Gastroesophageal sphincter (tissue), 4 donors: ENCODE measurements around the gene TOM1L2. TPM values are rescaled to one million over a fixed set of nuclear protein-coding genes. Genes with fewer than 3 reads are reported as not detected.
A peak's percentile ranks its signal among the peaks of the same experiment; 100 is the strongest.
"Not testable (repeated sequence)": the region's sequence is repeated elsewhere in the genome, so short reads cannot be mapped to it uniquely, and the experiment has no call there.

Source experiments
- ATAC-seq: fragments of 150-250 bp; one replicate; pipeline ENCODE4 v1.9.1; 2016; ENCODE audit warnings: mild to moderate bottlenecking, moderate library complexity
- H3K27ac ChIP-seq, 4 donors: fragments of 200-600 bp; sonication (generic) in 3 of 4; 1 replicate in 3 of 4; 2 replicates in 1 of 4; pipeline ENCODE4 v1.5.1; 2016 to 2019
- H3K27me3 ChIP-seq: fragments of 200-600 bp; sonication (generic); one replicate; pipeline ENCODE4 v1.5.1; 2019
- H3K36me3 ChIP-seq, 2 donors: fragments of 200-600 bp; sonication (generic); one replicate each; pipeline ENCODE4 v1.5.1; 2019; ENCODE audit warnings: control low read depth in 1 of 2
- H3K4me1 ChIP-seq, 3 donors: fragments of 200-600 bp; sonication (generic); 1 replicate in 2 of 3; 2 replicates in 1 of 3; pipeline ENCODE4 v1.5.1; 2016 to 2019; ENCODE audit warnings: control low read depth in 2 of 3
- H3K4me3 ChIP-seq, 2 donors: fragments of 200-600 bp; sonication (generic); one replicate each; pipeline ENCODE4 v1.5.1; 2019; ENCODE audit warnings: mild to moderate bottlenecking in 1 of 2, moderate library complexity in 1 of 2
- H3K9me3 ChIP-seq, 3 donors: fragments of 200-600 bp; sonication (generic); one replicate each; pipeline ENCODE4 v1.5.1; 2017 to 2019; ENCODE audit warnings: control low read depth in 2 of 3
- CTCF ChIP-seq, 4 experiments: fragments of 200-600 bp in 2 of 4; fragments of 450-650 bp in 2 of 4; sonication (generic) in 1 of 4; IDR thresholded peaks; one replicate each; pipeline ENCODE4 v1.5.1; 2017 to 2019; ENCODE audit warnings: antibody characterized with exemption in 4 of 4, mild to moderate bottlenecking in 2 of 4, moderate library complexity in 2 of 4
- EP300 ChIP-seq: sonication (generic); formaldehyde crosslinking; IDR thresholded peaks from one replicate; pipeline ENCODE4 v1.6.1; 2017; ENCODE audit warnings: antibody characterized with exemption, mild to moderate bottlenecking
- POLR2A ChIP-seq, 2 donors: fragments of 450-650 bp; IDR thresholded peaks; one replicate each; pipeline ENCODE4 v1.6.1; 2017; ENCODE audit warnings: antibody characterized with exemption in 2 of 2, mild to moderate bottlenecking in 2 of 2, moderate library complexity in 1 of 2
- POLR2AphosphoS5 ChIP-seq: sonication (generic); formaldehyde crosslinking; IDR thresholded peaks from one replicate; pipeline ENCODE4 v1.6.1; 2017; ENCODE audit warnings: antibody characterized with exemption
- WGBS, 2 donors: methylation state at CpG; one replicate each; pipeline ENCODE4 v1.1.5; 2018; ENCODE audit warnings: low coverage in 1 of 2; 5-methylcytosine and 5-hydroxymethylcytosine counted together
- total RNA-seq, 4 donors: library from RNA; depleted of rRNA; stranded (reverse); fragments of >200 nt; gene quantifications; one replicate each; pipeline ENCODE4 v1.1.0, GENCODE V29; 2016

Gene TOM1L2
- total RNA-seq, 4 donors from 2014 or later = 49.6 to 88.9 (median 74.8) TPM

DNA sequence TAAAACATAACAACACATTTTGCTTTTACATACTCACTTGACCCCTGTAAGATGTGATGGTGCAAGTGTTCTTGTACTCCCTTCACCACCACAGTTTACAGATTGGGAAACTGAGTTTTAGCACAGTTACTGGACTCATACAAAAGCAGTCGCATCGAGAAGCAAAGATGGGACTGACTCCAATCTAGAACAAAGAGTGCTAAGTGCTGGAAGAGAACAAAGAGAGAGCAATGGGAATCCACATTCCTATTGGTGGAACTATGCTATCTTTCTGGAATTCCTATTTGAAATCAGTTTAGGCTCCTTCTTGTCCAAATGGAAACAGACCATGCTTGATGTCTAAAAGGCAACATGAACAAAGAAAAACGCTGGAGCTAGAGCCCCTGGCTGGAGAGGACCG lies 9.1 kb downstream of the TOM1L2 start:
- H3K27ac ChIP-seq = no peak overlapping the region
- H3K4me3 ChIP-seq = no peak overlapping the region
- 78 to 80% methylated on average over 3 to 4 of the region's 4 CpGs for WGBS, 2 donors
- ATAC-seq = no peak
- no peaks in the 10 kb centered on the region for H3K36me3 ChIP-seq
- no peaks in the 10 kb centered on the region for H3K27me3 ChIP-seq
- TF ChIP-seq POLR2AphosphoS5 = no peak
- no peak for TF ChIP-seq EP300
- TF ChIP-seq CTCF (IDR thresholded peaks at IDR 0.05) = no peak
- no peak for TF ChIP-seq POLR2A (IDR thresholded peaks at IDR 0.05)
- no peaks in the 10 kb centered on the region for H3K9me3 ChIP-seq
- H3K4me1 ChIP-seq = peaks cover 6 to 85% (median 16%) of the 10 kb centered on the region in 3 donors

GRCh38 chr17:17960500-17961030 lies 11.6 kb downstream of the TOM1L2 start:
- Histone ChIP-seq H3K27ac (peak overlapping the region in 3 of 4 donors; percentile 75 to 76 (median 75)), H3K36me3 (peaks cover 0 to 3% of the 10 kb centered on the region in 2 donors), H3K27me3 (no peaks in the 10 kb centered on the region), H3K4me3 (no peak overlapping the region), H3K9me3 (no peaks in the 10 kb centered on the region), H3K4me1 (peaks cover 9 to 77% (median 21%) of the 10 kb centered on the region in 3 donors)
- TF ChIP-seq POLR2AphosphoS5 (no peak), POLR2A (IDR thresholded peaks at IDR 0.05) (no peak), CTCF (IDR thresholded peaks at IDR 0.05) (no peak)
- 77% methylated on average over 5 of the region's 5 CpGs for WGBS, 2 donors
- ATAC-seq = no peak

DNA sequence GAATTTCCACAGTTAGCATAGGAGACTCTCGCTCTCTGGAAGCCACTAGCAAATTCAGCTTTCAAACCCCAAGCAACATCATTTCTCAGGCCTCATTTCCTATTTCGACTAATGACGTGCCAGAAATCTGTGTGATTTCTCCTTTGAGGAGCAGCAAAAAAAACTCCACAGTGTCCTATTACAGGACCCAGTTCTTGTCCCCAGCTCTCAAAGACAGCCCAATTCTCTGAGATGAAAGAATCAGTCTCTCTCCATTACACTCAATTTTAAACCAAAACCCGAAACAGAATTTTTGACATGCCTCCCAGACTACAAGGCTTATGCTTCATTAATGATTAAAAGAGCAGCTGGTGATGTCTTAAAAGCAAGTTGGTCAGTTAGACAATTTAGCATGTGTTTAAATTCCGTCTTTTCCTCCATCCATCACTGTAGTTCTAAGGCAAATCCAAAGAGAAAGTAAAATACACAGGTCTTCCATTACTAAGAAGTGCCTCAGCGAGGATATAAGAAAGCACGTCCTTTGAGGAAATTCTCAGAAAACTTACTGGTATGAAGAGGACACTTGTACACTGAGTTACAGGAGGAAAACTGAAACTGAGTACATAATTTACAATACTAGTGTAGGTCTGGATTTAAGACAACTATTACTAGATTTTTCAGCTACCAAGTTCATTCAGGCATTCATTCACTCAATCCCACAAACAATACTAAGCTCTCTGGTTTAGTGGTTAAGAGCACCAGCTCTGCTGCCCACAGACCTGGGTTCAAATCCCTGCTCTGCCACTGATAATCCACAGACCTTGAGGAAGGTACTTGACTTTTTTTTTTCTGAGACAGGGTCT lies 12.5 kb downstream of the TOM1L2 start:
- Histone ChIP-seq H3K9me3 (no peaks in the 10 kb centered on the region), H3K36me3 (peaks cover 0 to 11% of the 10 kb centered on the region in 2 donors), H3K4me1 (peaks cover 9 to 68% (median 21%) of the 10 kb centered on the region in 3 donors), H3K27ac (peak overlapping the region; percentile 62 to 76 (median 75)), H3K27me3 (no peaks in the 10 kb centered on the region), H3K4me3 (peak overlapping the region; percentile 14 to 28)
- WGBS, 2 donors = 10 to 14% methylated on average over 7 of the region's 7 CpGs
- TF ChIP-seq CTCF (IDR thresholded peaks at IDR 0.05) (no peak), POLR2A (IDR thresholded peaks at IDR 0.05) (no peak), EP300 (no peak), POLR2AphosphoS5 (no peak)
- no peak for ATAC-seq

GRCh38 chr17:17958982-17959381 lies 13.2 kb downstream of the TOM1L2 start:
- TF ChIP-seq POLR2A (IDR thresholded peaks at IDR 0.05) (no peak), EP300 (no peak)
- peaks cover 9 to 61% (median 21%) of the 10 kb centered on the region in 3 donors for H3K4me1 ChIP-seq
- no peaks in the 10 kb centered on the region for H3K27me3 ChIP-seq
- H3K36me3 ChIP-seq = peaks cover 0 to 13% of the 10 kb centered on the region in 2 donors
- WGBS, 2 donors = 70 to 73% methylated on average over 2 to 5 of the region's 5 CpGs
- peak overlapping the region in 3 of 4 donors; percentile 75 to 76 (median 75) for H3K27ac ChIP-seq
- H3K9me3 ChIP-seq = no peaks in the 10 kb centered on the region
- H3K4me3 ChIP-seq = no peak overlapping the region
- no peak for ATAC-seq

GRCh38 chr17:17957584-17957916 lies 14.7 kb downstream of the TOM1L2 start:
- H3K27ac ChIP-seq = peak overlapping the region in 3 of 4 donors; percentile 64 to 75 (median 75)
- peaks cover 9 to 54% (median 21%) of the 10 kb centered on the region in 3 donors for H3K4me1 ChIP-seq
- 75 to 90% methylated on average over 5 to 7 of the region's 7 CpGs for WGBS, 2 donors
- TF ChIP-seq EP300 (no peak), POLR2AphosphoS5 (no peak), CTCF (IDR thresholded peaks at IDR 0.05) (no peak), POLR2A (IDR thresholded peaks at IDR 0.05) (no peak)
- no peaks in the 10 kb centered on the region for H3K27me3 ChIP-seq
- H3K9me3 ChIP-seq = no peaks in the 10 kb centered on the region
- no peak overlapping the region for H3K4me3 ChIP-seq
- H3K36me3 ChIP-seq = peaks cover 0 to 13% of the 10 kb centered on the region in 2 donors
- no peak for ATAC-seq

GRCh38 chr17:17955790-17956341 lies 16.3 kb downstream of the TOM1L2 start:
- H3K9me3 ChIP-seq, H3K27me3 ChIP-seq, ATAC-seq, H3K4me3 ChIP-seq: not testable (repeated sequence)
- Histone ChIP-seq H3K4me1 (peaks cover 9 to 62% (median 21%) of the 10 kb centered on the region in 3 donors), H3K36me3 (peaks cover 0 to 13% of the 10 kb centered on the region in 2 donors), H3K27ac (peak overlapping the region in 1 of 4 donors; percentile 20)
- 97% methylated on average over 6 of the region's 12 CpGs; no CpG with 5 or more reads in 1 of the 2 donors for WGBS, 2 donors
